HG02840 (cell line): ENCODE data around the gene RPTOR.

Experiments used
- ATAC-seq: cut with Tn5 transposase; IDR thresholded peaks from one replicate; pipeline ENCODE4 v1.9.1; 2021; ENCODE audit warnings: mild to moderate bottlenecking, moderate library complexity, moderate number of reproducible peaks; ENCODE audit not compliant: unreplicated experiment, low FRiP score

RPTOR gene

GRCh38 chr17:80633207-80633606 is 88.6 kb downstream of the RPTOR start:
- ATAC-seq: no peak

GRCh38 chr17:80633994-80634566 is 89.4 kb downstream of the RPTOR start:
- no peak for ATAC-seq

DNA sequence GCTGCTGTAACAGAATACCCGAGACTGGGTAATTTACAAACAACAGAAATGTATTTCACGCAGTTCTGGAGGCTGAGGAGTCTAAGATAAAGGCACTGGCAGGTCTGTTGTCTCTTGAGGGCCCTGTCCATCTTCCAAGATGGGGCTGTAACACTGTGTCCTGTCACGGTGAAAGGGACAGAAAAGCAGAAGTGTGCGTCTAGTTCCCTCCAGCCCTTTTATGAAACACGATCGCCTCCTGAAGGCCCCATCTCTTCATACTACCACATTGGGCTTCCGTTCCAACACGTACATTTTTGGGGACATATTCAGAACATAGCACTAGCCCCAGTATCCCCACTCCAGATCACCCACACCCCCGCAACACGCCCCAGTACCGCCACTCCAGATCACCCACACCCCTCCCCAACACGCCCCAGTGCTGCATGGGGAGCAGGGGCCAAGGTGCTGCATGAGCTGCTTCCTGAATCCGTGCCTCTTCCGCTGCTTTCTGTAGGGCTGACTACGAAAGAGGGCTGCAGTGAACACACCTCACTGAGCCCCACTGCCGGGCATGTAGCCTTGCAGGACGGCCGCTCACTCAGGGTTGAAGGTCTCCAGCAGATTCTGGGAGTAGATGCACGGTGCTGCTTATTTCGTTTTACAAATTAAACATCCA is 91.9 kb downstream of the RPTOR start:
- no peak for ATAC-seq

DNA sequence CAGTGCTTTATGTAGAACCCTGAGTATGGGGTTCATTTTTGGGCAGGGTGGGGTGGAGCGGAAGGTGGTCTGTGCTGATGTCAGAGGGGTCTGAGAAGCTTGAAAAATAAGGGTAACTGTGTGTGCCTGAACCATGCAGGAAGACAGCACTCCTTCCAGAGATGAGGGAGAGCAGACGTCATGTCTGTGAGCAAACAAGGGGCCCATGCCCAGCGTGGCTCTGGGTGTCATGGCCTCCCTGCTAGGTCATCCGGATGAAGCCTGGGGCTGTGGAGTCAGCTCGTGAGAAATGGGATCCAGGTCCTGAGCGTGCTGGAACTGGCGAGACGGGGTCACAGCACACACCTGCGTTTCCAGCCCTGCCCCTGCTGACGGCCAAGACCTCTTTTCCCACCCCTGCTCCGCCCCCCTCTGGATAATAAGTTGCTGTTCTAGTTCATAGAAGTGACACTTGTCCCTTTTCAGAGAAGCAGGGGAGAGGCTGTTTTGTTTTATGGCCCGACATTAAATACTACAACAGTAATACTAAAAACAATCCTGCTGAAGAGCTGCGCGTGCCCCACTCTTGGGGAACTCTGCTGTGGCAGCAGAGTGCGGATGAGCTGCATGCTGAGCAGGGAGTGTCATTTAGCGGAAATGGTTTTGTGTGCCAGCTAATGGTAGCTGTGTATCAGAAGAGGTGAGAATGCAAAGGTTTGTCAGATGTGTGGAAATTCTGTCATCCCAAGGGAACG is 92.6 kb downstream of the RPTOR start:
- ATAC-seq: no peak

- no peak for ATAC-seq
Measured at GRCh38 chr17:80639658-80640057, 95.0 kb downstream of the RPTOR start.

GRCh38 chr17:80640366-80641084 is 95.9 kb downstream of the RPTOR start:
- ATAC-seq: no peak

GRCh38 chr17:80643326-80644099 is 98.9 kb downstream of the RPTOR start:
- ATAC-seq: no peak

- no peak for ATAC-seq
Measured at GRCh38 chr17:80644536-80644935, 99.9 kb downstream of the RPTOR start.

DNA sequence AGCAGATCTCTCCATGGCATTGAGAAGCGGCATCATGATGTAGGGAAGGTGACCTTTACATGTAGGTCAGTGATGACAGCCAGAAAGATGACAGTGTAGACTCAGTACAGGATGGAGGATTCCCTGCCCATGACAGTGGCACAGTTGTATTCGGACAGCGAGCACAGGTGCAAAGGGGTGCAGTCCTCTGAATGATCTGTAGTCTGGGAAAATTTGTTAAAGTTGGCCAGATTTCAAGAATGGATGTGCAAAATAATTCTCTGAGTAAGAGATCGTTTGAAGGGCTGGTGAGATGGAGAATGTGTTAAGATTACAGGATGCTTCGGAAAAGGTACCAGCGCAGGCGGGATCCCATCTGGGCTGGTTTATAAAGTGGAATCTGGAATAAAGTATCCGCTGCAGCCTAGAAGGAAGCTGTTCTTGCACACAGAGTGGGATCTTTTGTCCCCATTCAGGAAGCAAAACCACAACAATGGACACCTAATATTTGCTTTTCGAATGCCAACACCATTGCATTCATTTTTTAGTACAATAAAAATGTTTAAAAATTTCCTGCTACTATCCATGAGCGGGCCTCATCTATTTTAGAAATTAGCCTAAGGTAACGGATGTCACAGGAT is 101.2 kb downstream of the RPTOR start:
- ATAC-seq: no peak

GRCh38 chr17:80646328-80646727 is 101.7 kb downstream of the RPTOR start:
- no peak for ATAC-seq

GRCh38 chr17:80647746-80648145 is 103.1 kb downstream of the RPTOR start:
- no peak for ATAC-seq

- ATAC-seq: no peak
Measured at GRCh38 chr17:80649200-80649644, 104.6 kb downstream of the RPTOR start.

DNA sequence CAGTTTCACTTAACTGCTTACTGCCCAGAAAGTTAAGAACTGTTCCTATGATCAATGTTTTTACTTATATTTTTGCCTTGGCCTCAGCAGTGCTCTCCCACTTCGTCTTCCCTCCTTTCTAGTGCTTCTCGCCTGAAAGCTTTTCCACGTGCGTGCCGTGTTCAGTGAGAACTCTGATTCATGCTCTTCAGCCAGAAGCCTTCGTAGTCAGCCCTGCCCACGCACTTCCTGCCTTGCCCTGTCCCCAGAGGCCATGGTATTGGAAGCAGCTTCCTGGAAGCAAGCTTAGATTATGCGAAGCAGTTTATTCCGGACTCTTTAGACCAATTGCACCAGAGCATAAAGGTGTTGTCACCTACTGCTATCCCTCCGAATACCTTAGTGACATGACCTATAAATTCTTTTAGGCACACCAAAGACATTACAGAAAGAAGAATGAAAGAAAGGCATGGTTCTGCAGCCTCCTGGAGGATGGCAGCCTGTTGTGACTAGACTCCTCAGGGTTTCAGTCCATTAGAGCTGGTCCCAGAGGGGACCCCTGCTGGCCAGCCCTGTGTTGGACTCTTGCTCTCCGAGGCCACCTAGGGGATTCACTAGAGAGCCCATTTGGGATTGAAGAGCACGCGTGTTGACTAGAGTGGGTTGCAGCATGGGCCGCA is 105.2 kb downstream of the RPTOR start:
- ATAC-seq: no peak

- no peak for ATAC-seq
Measured at GRCh38 chr17:80650331-80650672, 105.7 kb downstream of the RPTOR start.

GRCh38 chr17:80650751-80651518 is 106.3 kb downstream of the RPTOR start:
- ATAC-seq: no peak

DNA sequence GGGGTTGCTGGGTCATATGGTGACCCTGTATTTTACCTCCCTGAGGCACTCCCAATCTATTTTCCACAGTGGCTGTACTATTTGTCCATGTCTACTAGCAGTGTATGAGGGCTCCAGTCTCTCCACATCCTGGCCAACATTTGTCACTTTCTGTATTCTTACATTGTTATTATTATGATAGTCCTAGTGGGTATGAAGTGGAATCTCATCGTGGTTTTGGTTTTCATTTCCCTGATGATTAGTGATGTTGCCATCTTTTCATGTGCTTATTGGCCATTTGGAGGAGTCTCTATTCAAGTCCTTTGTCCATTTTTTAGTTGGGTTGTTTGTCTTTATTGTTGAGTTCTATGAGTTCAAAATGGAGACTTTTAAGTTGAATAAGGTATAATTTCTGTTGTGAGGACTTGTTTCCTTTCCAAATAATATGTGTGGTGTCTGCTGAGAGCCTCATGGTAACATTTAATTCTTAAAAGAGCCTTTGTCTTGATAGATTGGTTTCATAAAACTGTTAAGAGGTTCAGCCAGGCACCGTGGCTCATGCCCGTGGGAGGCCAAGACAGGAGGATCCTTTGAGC is 108.2 kb downstream of the RPTOR start:
- ATAC-seq: no peak

GRCh38 chr17:80653856-80654255 is 109.2 kb downstream of the RPTOR start:
- no peak for ATAC-seq

- ATAC-seq: no peak
Measured at GRCh38 chr17:80655608-80656007, 111.0 kb downstream of the RPTOR start.
